Activated B cell treated with CpG ODN at 0.5 μM for 24 hours (primary cell): ENCODE results near the gene SPDYA. TPM values are rescaled to one million over a fixed set of nuclear protein-coding genes. Genes with fewer than 3 reads are reported as not detected.

Experiments used
- ATAC-seq: fragments of 200-7000 bp; cut with Tn5 transposase; one replicate; pipeline ENCODE4 v1.10.0; 2021; ENCODE audit warnings: low read depth, mild to moderate bottlenecking, moderate library complexity
- CTCF ChIA-PET: fragments of 350-600 bp; sonication (Branson Sonifier 250); formaldehyde crosslinking; loops from one replicate; lab custom pipeline; 2021; ENCODE audit warnings: antibody characterized with exemption; lab: Charles Lee
- POLR2A ChIA-PET: fragments of 350-600 bp; sonication (Branson Sonifier 250); formaldehyde crosslinking; loops from one replicate; lab custom pipeline; 2021; ENCODE audit warnings: antibody characterized with exemption; lab: Charles Lee
- DNase-seq: peaks from one replicate; pipeline ENCODE4 v3.0.0; 2022
- H3K27ac Mint-ChIP-seq: one replicate; pipeline ENCODE4 v1.8.0; 2020; ENCODE audit warnings: mixed read lengths
- H3K27me3 Mint-ChIP-seq: one replicate; pipeline ENCODE4 v1.8.0; 2021; ENCODE audit warnings: mixed read lengths
- H3K36me3 Mint-ChIP-seq: one replicate; pipeline ENCODE4 v1.8.0; 2021; ENCODE audit warnings: low read depth, mixed read lengths
- H3K4me1 Mint-ChIP-seq: one replicate; pipeline ENCODE4 v1.8.0; 2021; ENCODE audit warnings: mixed read lengths
- H3K4me3 Mint-ChIP-seq: one replicate; pipeline ENCODE4 v1.8.0; 2020; ENCODE audit warnings: mild to moderate bottlenecking, mixed read lengths
- H3K9me3 Mint-ChIP-seq: one replicate; pipeline ENCODE4 v1.8.0; 2020; ENCODE audit warnings: mixed read lengths
- CTCF ChIP-seq: fragments of 200-600 bp; IDR thresholded peaks from one replicate; pipeline ENCODE4 v1.8.0; 2022; ENCODE audit warnings: antibody characterized with exemption, mild to moderate bottlenecking
- intact Hi-C: fragments of 100-400 bp; cut with micrococcal nuclease; formaldehyde crosslinking; loops from one replicate; pipeline ENCODE4 v1.15.1; 2024
- total RNA-seq: library from RNA; stranded (reverse); gene quantifications from 2 replicates; pipeline ENCODE4 v1.2.3, GENCODE V29; 2022

Gene SPDYA
- total RNA-seq, 1 donor from 2014 or later = 1.6 TPM

GRCh38 chr2:28896906-28897305 lies 86.3 kb downstream of the SPDYA start:
- no peaks in the 10 kb centered on the region for H3K9me3 Mint-ChIP-seq
- DNase-seq = no peak
- peaks cover 59% of the 10 kb centered on the region for H3K4me1 Mint-ChIP-seq
- no peak for ATAC-seq
- no peaks in the 10 kb centered on the region for H3K27me3 Mint-ChIP-seq
- no peak overlapping the region for H3K27ac Mint-ChIP-seq
- no peak for TF ChIP-seq CTCF
- H3K36me3 Mint-ChIP-seq = peaks cover 20% of the 10 kb centered on the region
- intact Hi-C loops = loop anchor here (5.0 to 10.0 kb wide), 3 partner anchors 75 to 1248 kb away; partner anchors contain the start of genes MRPL33 and YPEL5
- peak overlapping the region; percentile 99 for H3K4me3 Mint-ChIP-seq
- ChIA-PET POLR2A (interaction anchor here (5.8 kb wide), 1 partner anchor 26 kb away, joined by 118 read pairs; the partner anchor contains the start of gene TRMT61B), CTCF (interaction anchor here (1.1 kb wide), 1 partner anchor 79 kb away, joined by 3 read pairs; no protein-coding TSS in a partner anchor)

GRCh38 chr2:28898048-28898447 lies 87.4 kb downstream of the SPDYA start:
- Mint-ChIP-seq H3K27ac (no peak overlapping the region), H3K4me1 (peaks cover 59% of the 10 kb centered on the region), H3K9me3 (no peaks in the 10 kb centered on the region), H3K36me3 (peaks cover 28% of the 10 kb centered on the region), H3K4me3 (peak overlapping the region; percentile 28), H3K27me3 (no peaks in the 10 kb centered on the region)
- no peak for TF ChIP-seq CTCF
- ChIA-PET POLR2A (no interaction called here), CTCF (no interaction called here)
- ATAC-seq (no peak), DNase-seq (no peak)
- intact Hi-C loops = loop anchor here (5.0 to 10.0 kb wide), 3 partner anchors 76 to 1247 kb away; partner anchors contain the start of genes MRPL33 and YPEL5

Other genes starting within 250 kb of the SPDYA start
- 130 and 135 TPM in 2 replicates for gene PPP1CB, start 59.0 kb upstream of the SPDYA start, total RNA-seq
- gene TRMT61B, start 59.5 kb downstream of the SPDYA start, total RNA-seq = 16.8 and 18.0 TPM in 2 replicates
- gene WDR43, start 83.8 kb downstream of the SPDYA start, total RNA-seq = 86.6 and 98.8 TPM in 2 replicates
- gene TOGARAM2, start 170.5 kb downstream of the SPDYA start, total RNA-seq = 0.22 TPM in 1 of 2 replicates, not detected in the other